RPMI8226 (cell line): ENCODE results near the gene PODN.

Experiments
- DNase-seq: peaks from one replicate; pipeline ENCODE4 v3.0.0-alpha.2; 2015

Gene PODN, protein sequence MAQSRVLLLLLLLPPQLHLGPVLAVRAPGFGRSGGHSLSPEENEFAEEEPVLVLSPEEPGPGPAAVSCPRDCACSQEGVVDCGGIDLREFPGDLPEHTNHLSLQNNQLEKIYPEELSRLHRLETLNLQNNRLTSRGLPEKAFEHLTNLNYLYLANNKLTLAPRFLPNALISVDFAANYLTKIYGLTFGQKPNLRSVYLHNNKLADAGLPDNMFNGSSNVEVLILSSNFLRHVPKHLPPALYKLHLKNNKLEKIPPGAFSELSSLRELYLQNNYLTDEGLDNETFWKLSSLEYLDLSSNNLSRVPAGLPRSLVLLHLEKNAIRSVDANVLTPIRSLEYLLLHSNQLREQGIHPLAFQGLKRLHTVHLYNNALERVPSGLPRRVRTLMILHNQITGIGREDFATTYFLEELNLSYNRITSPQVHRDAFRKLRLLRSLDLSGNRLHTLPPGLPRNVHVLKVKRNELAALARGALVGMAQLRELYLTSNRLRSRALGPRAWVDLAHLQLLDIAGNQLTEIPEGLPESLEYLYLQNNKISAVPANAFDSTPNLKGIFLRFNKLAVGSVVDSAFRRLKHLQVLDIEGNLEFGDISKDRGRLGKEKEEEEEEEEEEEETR

GRCh38 chr1:53061859-53062707 lies at the start of gene PODN:
Gene PODN (plus strand): TSS chr1:53062213. CDS start chr1:53069856, 7,643 bp downstream.
- no peak for DNase-seq

DNA sequence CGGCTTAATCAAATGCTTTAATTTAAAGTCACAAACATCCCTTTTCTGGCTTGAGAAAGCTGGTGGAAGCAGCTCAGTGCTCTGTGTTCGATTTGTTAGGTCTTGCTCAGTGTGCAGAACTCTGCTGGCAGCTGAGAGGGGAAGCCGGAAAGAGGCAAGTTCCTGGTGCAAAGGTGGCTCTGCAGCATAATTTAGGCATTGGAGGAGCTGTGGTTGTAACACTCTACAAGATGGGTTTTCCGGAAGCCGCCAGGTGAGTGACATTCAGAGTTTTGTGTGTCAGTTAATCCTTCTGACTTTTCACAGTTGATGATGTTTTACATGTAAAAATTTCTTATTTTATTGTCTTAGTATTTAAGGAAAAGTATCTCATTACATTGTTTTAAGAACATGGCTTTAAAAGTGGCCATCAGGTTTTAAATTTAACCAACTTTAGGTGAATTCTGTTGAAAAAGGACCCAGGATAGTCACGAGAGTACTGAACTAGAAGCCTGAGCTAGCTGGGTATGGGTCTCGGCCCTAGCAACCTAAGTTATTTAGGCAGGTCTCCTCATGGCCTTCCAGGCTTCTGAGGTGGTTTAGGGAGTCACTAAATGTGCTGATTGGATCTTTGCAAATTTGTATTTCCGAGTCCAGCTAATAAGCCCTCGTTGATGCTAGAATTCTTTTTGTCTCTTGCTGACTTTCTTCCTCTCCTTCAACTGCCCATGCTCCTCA lies 47.1 kb upstream of the PODN start:
- DNase-seq, result peak; percentile 96

DNA sequence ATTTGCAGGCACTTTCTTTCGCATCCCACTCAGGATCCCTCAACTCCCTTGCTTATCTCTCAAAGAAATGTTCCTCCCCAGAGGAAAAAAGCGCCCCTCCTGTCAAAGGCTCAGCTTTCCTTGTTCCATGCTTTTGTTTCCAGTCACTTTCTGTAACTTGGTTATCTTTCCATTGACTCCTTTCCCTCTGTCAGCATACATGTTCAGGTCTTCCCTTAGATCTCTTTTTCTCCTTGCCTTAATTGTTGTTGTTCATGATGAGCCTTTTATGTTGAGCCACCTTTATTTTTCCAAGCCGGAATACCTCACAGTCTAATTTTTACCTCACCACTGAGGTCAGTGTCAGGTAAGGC lies 46.5 kb upstream of the PODN start:
- DNase-seq, result no peak

- no peak for DNase-seq
Measured at GRCh38 chr1:53016705-53017104, 45.3 kb upstream of the PODN start.

GRCh38 chr1:53020588-53020987 lies 41.4 kb upstream of the PODN start:
- DNase-seq, result no peak

DNA sequence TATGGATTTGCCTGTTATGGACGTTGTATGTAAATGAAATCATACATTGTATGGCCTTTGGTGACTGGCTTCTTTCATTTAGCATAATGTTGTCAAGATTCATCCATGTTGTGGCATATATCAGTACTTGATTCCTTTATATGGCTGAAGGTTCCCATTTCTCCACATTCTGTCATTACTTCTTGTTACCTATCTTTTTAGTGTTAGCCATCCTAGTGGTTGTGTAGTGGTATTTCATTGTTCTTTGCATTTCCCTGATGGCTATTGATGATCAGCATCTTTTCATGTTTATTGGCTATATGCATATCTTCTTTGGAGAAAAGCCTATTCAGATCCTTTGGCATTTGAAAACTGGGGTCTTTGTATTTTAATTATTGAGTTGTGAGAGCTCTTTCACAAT lies 39.8 kb upstream of the PODN start:
- DNase-seq, result no peak

DNA sequence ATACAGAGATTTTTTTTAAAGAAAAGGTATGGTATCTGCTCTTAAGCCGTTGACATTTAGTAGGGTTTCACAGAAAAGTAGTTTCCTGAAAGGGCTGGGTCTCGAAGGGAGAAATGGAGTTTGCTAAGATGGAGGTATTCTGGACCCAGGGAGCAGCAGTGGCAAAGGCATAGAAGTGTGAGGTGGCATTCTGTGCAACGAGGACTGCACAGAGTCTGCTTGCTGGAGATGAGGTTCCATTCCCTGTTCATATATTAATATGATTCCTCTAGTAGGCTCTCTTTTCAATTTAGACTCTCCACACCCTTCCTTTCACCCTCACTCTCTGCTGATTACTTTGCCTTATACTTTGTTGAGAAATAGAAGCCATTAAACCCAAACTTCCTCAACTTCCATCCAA lies 38.5 kb upstream of the PODN start:
- no peak for DNase-seq

GRCh38 chr1:53024117-53024516 lies 37.9 kb upstream of the PODN start:
- no peak for DNase-seq

- DNase-seq, result no peak
Measured at GRCh38 chr1:53025034-53025768, 36.8 kb upstream of the PODN start.

DNA sequence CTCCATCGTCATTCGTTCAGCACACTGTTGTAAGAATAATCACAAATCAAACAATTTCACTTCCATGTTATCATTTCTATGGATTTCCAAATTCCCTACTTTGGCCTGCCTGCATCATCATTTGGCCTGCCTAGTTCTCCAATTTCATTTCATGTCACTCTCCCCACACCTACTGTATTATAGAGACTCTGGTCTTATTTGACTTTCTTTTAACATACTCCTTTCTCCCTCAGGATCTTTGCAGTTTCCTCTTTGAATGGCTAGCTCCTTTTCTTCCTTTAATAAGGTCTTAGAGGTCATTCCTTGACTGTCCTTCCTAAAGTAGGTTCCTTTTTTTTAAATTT lies 36.3 kb upstream of the PODN start:
- DNase-seq, result no peak

GRCh38 chr1:53026254-53026653 lies 35.8 kb upstream of the PODN start:
- DNase-seq, result no peak

DNA sequence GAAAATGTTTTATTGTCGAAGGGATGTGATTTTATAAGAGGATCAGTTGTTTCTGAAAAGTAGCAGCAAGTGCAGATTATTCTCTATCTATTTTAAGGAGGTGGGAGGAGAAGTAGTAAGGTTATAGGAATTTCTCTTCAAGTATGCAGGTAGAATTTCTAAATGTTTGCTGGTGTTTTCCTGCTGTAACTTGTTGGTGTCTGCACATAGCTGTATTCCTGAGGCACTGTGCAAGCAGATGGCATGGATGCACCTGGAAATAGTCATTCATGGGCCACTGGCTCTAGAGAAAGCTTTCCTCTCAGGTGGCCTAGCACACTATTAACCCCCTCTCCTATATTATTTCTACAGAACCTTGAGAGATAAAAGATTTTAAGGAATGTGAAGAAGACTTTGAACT lies 30.3 kb upstream of the PODN start:
- no peak for DNase-seq

DNA sequence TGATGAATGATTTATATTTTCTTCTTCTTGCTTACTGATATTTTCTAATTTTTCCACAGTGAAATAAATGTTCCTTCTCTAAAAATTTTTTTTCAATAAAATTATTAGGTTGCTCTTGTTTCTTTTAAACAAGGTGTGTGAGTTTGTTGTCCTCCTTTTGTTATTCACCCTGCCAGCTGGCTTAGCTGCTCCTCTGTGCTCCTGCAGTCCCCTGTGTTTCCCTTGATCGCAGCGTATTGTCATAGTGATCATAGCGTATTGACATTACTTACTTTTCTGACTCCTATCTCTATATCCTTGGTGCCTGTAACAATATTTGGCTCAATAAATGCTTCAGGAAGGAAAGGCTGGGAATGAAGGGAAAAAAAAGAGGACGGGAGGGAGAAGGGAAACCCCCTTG lies 24.9 kb upstream of the PODN start:
- DNase-seq, result no peak

GRCh38 chr1:53038566-53038965 lies 23.4 kb upstream of the PODN start:
- no peak for DNase-seq

DNA sequence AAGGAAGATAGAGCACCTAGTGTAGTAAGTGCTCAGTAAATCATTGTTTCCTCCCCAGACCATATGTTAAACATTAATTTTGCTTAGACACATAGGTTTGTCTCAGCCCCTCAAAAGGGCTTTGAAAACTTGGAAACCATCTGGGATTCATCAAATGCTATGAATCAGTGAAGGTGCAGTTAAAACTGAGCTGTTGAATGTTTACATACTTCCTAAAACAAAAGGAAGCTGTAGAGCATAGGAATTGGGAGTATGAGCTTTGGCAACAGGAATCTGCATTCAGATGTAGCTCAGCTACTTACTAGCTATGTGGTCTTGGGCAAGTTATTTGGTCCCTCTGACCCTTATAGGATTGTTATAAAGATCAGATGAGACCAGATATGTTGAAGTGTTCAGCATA lies 18.7 kb upstream of the PODN start:
- DNase-seq, result no peak

- no peak for DNase-seq
Measured at GRCh38 chr1:53044926-53045325, 17.1 kb upstream of the PODN start.

GRCh38 chr1:53046930-53047329 lies 15.1 kb upstream of the PODN start:
- no peak for DNase-seq

DNA sequence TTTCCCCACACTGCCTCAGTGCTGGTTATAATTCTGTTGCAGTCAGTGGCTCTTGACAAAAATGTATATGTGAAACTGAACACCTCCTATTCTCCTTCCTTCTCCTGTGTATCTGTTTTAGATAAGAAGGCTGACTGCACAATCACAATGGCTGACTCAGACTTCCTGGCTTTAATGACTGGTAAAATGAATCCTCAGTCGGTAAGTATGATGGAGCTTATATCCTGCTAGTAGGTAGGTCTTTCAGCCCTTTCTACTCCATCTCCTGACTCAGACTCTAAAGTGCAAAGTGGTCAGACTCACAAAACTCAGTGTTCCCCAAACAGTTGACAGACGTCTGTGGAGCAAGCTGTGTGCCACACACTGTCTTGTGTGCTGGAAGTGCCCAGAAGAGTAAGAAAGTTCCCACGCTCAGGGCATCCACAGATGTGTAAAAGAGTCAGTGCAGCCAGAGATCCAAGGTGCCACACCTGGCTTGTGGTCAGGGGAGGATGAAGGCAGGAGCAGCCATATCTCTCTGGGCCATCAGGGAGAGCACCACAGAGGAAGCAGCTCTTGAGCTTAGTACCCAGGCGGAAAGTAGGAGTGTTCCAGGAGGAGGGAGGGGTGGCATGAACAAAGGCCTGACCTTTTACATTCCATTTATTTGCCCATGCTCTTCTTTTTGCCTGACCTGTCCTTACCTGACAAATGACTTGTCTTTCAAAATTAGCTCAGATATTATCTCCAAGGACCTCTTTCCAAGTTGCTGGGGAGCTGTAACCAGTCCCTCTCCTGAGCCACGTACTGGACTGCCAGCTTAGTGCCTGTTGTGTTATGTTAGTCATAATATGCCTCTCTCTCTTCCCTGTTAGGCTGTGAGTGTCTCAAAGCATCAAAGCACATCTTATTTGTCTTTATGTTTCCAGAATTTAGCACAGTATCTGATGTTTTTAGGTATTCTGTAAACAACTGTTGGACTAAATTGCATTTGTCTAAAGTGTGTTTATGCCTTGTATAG lies 14.0 kb upstream of the PODN start:
- DNase-seq, result no peak

- DNase-seq, result no peak
Measured at GRCh38 chr1:53048960-53049573, 12.9 kb upstream of the PODN start.

DNA sequence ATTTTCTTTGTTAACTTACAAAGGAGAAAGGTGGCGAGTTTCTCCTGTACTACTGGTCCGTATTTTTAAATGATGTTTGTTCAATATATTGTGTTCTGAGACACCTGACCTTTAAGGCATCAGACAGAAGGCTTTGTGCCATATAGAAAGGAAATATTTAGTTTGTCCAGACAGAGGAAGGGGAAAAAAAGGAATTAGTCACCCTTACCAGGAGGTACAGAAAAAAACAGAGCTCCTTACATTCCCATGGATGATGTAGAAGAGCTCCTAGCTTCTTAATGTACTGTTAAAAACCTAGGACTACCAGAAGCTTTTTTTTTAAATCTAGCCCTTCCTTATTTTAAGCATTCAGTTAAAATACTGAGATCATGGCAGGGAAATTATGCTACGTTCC lies 12.4 kb upstream of the PODN start:
- no peak for DNase-seq

DNA sequence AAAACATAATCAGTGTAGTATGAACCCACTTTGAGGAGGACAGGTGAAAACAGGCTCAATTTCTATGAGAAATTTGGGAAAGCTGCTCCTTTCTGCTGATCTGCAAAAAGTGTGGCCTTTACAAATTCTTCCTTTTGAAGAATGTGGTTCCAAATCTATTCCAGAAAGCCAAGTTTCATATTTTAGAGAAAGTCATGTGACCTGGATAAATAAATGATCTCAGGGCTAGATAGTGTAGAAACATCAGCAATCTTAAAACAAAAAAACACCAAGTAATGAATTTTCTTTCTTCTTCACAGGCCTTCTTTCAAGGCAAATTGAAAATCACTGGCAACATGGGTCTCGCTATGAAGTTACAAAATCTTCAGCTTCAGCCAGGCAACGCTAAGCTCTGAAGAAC lies 11.7 kb upstream of the PODN start:
- no peak for DNase-seq
